Measurements from ENCODE around the gene SLC66A3.
"Not testable (repeated sequence)": the region's sequence is repeated elsewhere in the genome, so short reads cannot be mapped to it uniquely, and the experiment has no call there.

Gene SLC66A3

GRCh38 chr2:11165046-11165445 lies 9.8 kb downstream of the SLC66A3 start:
- not testable (repeated sequence) for DNase-seq

GRCh38 chr2:11166476-11166875 lies 11.2 kb downstream of the SLC66A3 start:
- DNase-seq = no peak

GRCh38 chr2:11168488-11168887 lies 13.2 kb downstream of the SLC66A3 start:
- no peak for DNase-seq

- DNase-seq = no peak
Observed at GRCh38 chr2:11169333-11169732, 14.1 kb downstream of the SLC66A3 start.

- DNase-seq = no peak
Observed at GRCh38 chr2:11174222-11174621, 19.0 kb downstream of the SLC66A3 start.

GRCh38 chr2:11175293-11175795 lies 20.1 kb downstream of the SLC66A3 start:
- DNase-seq = no peak

- DNase-seq = no peak
Observed at GRCh38 chr2:11177871-11178690, 22.8 kb downstream of the SLC66A3 start.

- no peak for DNase-seq
Observed at GRCh38 chr2:11179196-11179595, 23.9 kb downstream of the SLC66A3 start.

GRCh38 chr2:11179899-11180298 lies 24.6 kb downstream of the SLC66A3 start:
- no peak for DNase-seq

- no peak for DNase-seq
Observed at GRCh38 chr2:11180653-11181052, 25.4 kb downstream of the SLC66A3 start.

- no peak for DNase-seq
Observed at GRCh38 chr2:11182951-11183350, 27.7 kb downstream of the SLC66A3 start.

- no peak for DNase-seq
Observed at GRCh38 chr2:11186145-11186544, 30.9 kb downstream of the SLC66A3 start.

- no peak for DNase-seq
Observed at GRCh38 chr2:11187083-11187619, 31.9 kb downstream of the SLC66A3 start.

- DNase-seq = no peak
Observed at GRCh38 chr2:11187731-11188130, 32.5 kb downstream of the SLC66A3 start.

- DNase-seq = no peak
Observed at GRCh38 chr2:11196246-11196645, 41.0 kb downstream of the SLC66A3 start.

- no peak for DNase-seq
Observed at GRCh38 chr2:11200651-11201050, 45.4 kb downstream of the SLC66A3 start.

- no peak for DNase-seq
Observed at GRCh38 chr2:11201969-11202368, 46.7 kb downstream of the SLC66A3 start.

- DNase-seq = no peak
Observed at GRCh38 chr2:11203480-11203879, 48.2 kb downstream of the SLC66A3 start.

- no peak for DNase-seq
Observed at GRCh38 chr2:11208083-11208482, 52.8 kb downstream of the SLC66A3 start.

- DNase-seq = no peak
Observed at GRCh38 chr2:11212645-11213044, 57.4 kb downstream of the SLC66A3 start.

GRCh38 chr2:11213090-11213638 lies 57.9 kb downstream of the SLC66A3 start:
- peak; percentile 45 for DNase-seq

GRCh38 chr2:11213975-11214374 lies 58.7 kb downstream of the SLC66A3 start:
- DNase-seq = no peak

- no peak for DNase-seq
Observed at GRCh38 chr2:11214770-11215169, 59.5 kb downstream of the SLC66A3 start.

- no peak for DNase-seq
Observed at GRCh38 chr2:11215407-11215806, 60.1 kb downstream of the SLC66A3 start.
